Measurements from ENCODE around the gene BLTP3B.
A peak's percentile ranks its signal among the peaks of the same experiment; 100 is the strongest.
"Not testable (repeated sequence)": the region's sequence is repeated elsewhere in the genome, so short reads cannot be mapped to it uniquely, and the experiment has no call there.

Gene BLTP3B, protein sequence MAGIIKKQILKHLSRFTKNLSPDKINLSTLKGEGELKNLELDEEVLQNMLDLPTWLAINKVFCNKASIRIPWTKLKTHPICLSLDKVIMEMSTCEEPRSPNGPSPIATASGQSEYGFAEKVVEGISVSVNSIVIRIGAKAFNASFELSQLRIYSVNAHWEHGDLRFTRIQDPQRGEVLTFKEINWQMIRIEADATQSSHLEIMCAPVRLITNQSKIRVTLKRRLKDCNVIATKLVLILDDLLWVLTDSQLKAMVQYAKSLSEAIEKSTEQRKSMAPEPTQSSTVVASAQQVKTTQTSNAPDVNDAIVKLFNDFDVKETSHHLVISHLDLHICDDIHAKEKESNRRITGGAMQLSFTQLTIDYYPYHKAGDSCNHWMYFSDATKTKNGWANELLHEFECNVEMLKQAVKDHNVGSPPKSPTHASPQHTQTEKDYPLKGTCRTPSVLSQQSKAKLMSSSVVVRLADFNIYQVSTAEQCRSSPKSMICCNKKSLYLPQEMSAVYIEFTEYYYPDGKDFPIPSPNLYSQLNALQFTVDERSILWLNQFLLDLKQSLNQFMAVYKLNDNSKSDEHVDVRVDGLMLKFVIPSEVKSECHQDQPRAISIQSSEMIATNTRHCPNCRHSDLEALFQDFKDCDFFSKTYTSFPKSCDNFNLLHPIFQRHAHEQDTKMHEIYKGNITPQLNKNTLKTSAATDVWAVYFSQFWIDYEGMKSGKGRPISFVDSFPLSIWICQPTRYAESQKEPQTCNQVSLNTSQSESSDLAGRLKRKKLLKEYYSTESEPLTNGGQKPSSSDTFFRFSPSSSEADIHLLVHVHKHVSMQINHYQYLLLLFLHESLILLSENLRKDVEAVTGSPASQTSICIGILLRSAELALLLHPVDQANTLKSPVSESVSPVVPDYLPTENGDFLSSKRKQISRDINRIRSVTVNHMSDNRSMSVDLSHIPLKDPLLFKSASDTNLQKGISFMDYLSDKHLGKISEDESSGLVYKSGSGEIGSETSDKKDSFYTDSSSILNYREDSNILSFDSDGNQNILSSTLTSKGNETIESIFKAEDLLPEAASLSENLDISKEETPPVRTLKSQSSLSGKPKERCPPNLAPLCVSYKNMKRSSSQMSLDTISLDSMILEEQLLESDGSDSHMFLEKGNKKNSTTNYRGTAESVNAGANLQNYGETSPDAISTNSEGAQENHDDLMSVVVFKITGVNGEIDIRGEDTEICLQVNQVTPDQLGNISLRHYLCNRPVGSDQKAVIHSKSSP (N-terminal part only)

DNA sequence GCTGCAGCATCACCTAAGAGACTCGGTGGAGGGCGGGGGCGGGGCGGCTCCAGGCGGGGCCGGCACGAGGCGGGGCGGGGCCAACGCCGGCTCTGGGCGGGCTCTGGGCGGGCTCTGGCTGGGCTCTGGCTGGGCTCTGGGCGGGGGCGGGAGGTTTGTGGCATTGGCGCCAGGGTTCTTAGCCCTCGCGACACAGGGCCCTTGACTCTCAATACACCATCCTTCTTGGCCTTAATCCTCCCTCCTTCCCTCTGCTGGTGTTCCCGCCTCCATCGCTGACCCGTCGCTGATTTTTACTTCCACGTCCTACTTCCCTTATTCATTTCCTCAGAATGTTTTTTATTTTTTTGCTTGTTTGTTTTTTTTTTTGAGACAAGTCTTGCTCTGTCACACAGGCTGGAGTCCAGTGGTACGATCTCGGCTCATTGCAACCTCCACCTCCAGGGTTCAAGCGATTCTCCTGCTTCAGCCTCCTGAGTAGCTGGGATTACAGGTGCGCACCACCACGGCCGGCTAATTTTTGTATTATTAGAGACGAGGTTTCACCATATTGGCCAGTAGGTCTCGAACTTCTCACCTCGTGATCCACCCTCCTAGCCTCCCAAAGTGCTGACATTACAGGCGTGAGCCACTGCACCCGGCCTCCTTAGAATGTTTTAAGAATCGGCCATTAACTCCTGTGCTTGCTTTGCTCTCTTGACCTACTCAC lies at the start of gene BLTP3B:
BLTP3B (minus strand) TSS at position 24 of the 709 bp plus-strand sequence. CDS start 239 bp downstream, outside the sequence.
- H3K27ac Mint-ChIP-seq, result peak within 1 kb of the TSS; percentile 97
- H3K36me3 Mint-ChIP-seq, result peaks cover 1% of the 10 kb centered on the region
- H3K9me3 Mint-ChIP-seq, result no peaks in the 10 kb centered on the region
- peak within 1 kb of the TSS; percentile 92 for H3K4me3 Mint-ChIP-seq
- peaks cover 39% of the 10 kb centered on the region for H3K4me1 Mint-ChIP-seq
- H3K27me3 Mint-ChIP-seq, result no peaks in the 10 kb centered on the region

DNA sequence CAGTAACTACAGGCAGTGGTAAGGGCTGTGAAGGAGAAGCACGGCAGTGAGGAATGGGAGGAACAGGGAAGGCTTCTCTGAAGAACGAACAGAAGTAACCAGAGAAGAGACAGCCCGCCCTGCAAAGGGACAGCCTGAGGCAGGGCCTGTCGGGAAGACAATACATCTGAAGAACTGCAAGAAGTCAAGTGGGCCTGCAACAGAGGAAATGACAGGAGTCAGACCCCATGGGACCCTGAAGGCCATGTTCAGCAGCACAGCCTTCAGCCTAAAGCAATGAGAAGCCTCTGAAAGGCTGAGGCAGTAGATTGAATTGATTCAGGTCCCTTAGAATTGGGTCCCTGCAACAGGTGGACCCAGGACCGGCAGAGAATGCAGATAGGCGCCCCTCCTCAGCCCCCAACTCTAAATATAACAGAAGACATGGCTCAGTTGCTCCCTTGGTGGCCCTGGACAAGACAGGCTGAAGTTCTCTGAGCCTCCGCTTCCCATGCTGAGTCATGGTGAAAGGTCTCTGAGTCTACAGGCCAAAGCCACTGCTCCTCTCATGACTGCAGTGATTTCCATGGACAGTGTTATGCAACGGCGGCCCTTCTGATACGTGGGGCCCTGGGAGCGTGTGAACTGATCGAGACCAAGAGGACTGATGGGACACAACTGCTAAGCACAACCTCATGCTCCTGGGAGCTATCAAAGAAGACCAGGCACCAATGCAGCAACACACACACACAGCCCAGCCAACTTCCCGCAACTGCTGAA lies 47.1 kb upstream of the BLTP3B start:
- no peak overlapping the region for H3K27ac Mint-ChIP-seq
- H3K27me3 Mint-ChIP-seq, result no peaks in the 10 kb centered on the region
- no peaks in the 10 kb centered on the region for H3K9me3 Mint-ChIP-seq
- H3K36me3 Mint-ChIP-seq, result peaks cover 3% of the 10 kb centered on the region
- H3K4me1 Mint-ChIP-seq, result no peaks in the 10 kb centered on the region
- H3K4me3 Mint-ChIP-seq, result no peak overlapping the region

DNA sequence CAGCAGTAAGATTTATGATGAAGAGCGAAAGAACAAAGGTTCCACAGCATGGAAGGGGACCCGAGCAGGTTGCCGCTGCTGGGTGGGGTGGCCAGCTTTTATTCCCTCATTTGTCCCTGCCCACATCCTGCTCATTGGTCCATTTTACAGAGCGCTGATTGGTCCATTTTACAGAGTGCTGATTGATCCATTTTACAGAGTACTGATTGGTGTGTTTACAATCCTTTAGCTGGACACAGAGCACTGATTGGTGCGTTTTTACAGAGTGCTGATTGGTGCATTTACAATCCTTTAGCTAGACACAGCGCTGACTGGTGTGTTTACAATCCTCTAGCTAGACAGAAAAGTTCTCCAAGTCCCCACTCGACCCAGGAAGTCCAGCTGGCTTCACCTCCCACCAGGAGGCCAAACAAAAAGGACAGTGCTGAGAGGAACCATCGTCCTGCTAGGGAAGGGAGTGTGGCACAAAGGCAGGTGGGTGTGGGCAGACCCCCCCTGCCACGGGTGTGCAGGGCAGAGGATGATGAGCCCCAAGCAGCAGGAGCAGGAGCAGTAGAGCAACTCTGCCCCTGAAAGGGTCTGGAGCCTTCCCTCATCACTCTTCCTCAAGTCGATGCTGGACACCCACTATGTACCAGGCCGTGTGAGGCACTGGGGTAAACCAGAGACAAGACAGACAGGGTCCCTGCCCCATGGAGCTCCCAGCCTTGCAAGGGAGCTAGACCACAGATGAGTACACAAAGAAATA lies 46.4 kb upstream of the BLTP3B start:
- H3K27me3 Mint-ChIP-seq, H3K9me3 Mint-ChIP-seq, H3K4me3 Mint-ChIP-seq, H3K36me3 Mint-ChIP-seq, H3K4me1 Mint-ChIP-seq, H3K27ac Mint-ChIP-seq: not testable (repeated sequence)

DNA sequence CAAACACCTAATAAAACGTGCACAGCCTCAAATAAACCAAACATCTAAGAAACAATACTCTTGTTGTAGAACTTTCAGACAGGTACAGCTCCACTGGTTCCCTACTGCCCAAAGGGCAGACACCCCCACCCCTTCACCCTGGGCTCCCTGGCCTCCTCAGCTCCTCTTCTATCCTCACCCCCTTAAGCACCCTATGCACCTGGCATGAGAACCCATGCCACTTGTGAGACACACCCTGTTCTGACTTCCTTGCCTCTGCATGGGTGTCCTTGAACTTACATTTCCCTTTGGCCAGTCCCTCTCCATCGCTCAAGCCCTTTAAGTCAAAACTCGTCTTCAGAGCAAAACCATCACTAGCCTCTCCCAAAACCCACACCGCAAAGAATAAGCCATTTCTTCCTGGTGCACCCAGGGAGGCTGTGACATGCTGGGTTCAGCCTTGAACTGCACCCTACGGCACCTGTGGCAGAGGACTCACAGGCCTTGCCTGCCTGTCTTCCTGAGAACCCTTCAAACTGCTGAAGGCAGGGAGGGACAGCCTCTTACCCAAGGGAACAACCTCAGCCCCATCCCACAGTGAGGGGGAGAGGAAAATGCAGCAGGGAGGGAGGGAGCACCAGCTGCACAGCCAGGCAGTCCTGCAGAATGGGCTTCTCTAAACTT lies 45.3 kb upstream of the BLTP3B start:
- H3K27me3 Mint-ChIP-seq, result no peaks in the 10 kb centered on the region
- H3K9me3 Mint-ChIP-seq, result no peaks in the 10 kb centered on the region
- no peak overlapping the region for H3K27ac Mint-ChIP-seq
- H3K4me1 Mint-ChIP-seq, result no peaks in the 10 kb centered on the region
- no peak overlapping the region for H3K4me3 Mint-ChIP-seq
- peaks cover 3% of the 10 kb centered on the region for H3K36me3 Mint-ChIP-seq

DNA sequence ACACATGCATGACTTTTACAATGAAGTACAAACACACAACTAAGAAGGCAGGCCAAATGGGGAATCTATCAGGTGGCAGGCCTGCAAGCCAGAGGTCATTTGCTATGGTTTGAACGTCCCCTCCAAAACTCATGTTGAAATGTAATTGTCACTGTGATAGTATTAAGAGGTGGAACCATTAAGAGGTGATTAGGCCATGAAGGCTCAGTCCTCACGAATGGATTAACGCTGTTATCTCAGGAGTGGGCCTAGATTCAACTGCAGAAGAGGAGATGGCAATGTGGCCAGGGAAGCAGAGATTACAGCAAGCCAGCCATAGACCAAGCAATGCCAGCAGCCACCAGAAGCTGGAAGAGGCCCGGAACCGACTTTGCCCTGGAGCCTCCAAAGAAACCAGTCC lies 44.4 kb upstream of the BLTP3B start:
- Mint-ChIP-seq H3K27me3 (no peaks in the 10 kb centered on the region), H3K4me1 (no peaks in the 10 kb centered on the region), H3K36me3 (peaks cover 5% of the 10 kb centered on the region), H3K27ac (no peak overlapping the region), H3K4me3 (no peak overlapping the region), H3K9me3 (no peaks in the 10 kb centered on the region)

DNA sequence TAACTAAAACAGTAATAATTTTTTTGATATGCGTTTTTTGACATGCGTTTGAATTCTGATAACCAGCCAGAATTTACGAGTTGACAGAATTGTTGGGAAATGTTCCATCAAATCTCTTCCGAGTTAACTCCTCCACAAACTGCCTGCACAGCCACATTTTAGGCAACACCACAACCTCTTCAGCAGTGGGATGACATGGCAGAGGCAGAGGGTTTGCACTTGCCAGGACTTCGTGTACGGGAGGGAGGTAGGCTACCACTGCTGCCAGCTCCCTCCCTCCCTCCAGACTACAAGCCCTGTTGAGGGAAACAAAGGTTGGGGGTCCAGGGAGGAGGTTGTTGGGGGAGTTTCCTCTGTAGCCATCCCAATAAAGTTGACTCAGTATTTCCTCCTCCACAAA lies 43.4 kb upstream of the BLTP3B start:
- no peaks in the 10 kb centered on the region for H3K27me3 Mint-ChIP-seq
- H3K9me3 Mint-ChIP-seq, result no peaks in the 10 kb centered on the region
- H3K4me1 Mint-ChIP-seq, result no peaks in the 10 kb centered on the region
- H3K27ac Mint-ChIP-seq, result no peak overlapping the region
- peaks cover 8% of the 10 kb centered on the region for H3K36me3 Mint-ChIP-seq
- no peak overlapping the region for H3K4me3 Mint-ChIP-seq

DNA sequence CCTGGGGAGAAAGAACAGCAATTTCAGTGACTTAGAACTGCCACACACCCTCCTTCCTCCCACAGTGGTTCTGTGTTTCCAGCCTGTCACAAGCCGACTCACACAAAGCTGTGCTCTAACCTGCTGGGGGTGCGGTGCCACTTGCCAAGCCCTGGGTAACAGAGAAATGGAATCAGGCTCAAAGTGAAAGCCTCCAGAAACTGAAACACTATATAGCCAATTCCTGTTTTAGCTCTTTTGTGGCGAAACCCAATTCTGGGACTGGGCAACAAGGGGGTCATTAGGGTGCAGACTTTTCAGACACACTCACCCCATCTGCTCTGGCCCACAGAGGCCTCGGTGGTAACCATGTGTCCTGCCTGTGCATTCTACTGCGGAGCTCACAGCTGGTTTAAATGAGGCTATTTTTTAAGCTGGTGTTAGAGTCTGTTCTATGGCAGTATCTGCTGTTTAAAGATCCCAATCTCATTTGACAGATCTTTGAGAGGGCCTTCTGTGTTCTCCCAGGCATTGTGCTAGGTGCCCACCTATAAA lies 42.8 kb upstream of the BLTP3B start:
- no peaks in the 10 kb centered on the region for H3K9me3 Mint-ChIP-seq
- no peak overlapping the region for H3K4me3 Mint-ChIP-seq
- H3K27me3 Mint-ChIP-seq, result no peaks in the 10 kb centered on the region
- no peak overlapping the region for H3K27ac Mint-ChIP-seq
- H3K4me1 Mint-ChIP-seq, result no peaks in the 10 kb centered on the region
- peaks cover 12% of the 10 kb centered on the region for H3K36me3 Mint-ChIP-seq

DNA sequence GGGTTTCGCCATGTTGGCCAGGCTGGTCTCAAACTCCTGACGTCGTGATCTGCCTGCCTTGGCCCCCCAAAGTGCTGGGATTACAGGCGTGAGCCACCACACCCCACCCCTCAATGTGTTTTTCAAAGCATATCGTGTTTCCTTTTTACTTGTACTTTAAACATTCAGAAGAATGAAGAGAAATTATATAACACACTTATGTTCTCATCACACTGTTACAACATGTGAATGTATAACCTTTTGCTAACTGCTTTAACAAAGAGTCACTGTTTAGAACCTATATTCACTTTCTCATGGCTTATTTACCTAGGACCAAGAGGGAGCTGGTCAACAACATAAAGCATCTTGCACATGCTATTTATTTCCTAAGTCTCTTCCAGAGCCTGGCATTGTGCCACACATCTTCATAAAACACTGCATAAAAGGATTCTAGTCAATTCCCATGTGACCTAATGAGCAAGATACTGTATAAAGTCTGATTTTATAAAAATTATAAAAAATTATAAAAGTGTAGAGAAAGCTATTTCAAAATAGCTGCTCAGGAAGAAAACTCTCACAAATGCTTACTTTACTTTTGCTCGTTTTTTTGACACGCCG lies 42.0 kb upstream of the BLTP3B start:
- Mint-ChIP-seq H3K27ac (no peak overlapping the region), H3K4me1 (no peaks in the 10 kb centered on the region), H3K9me3 (no peaks in the 10 kb centered on the region), H3K27me3 (no peaks in the 10 kb centered on the region), H3K36me3 (peaks cover 10% of the 10 kb centered on the region), H3K4me3 (no peak overlapping the region)

DNA sequence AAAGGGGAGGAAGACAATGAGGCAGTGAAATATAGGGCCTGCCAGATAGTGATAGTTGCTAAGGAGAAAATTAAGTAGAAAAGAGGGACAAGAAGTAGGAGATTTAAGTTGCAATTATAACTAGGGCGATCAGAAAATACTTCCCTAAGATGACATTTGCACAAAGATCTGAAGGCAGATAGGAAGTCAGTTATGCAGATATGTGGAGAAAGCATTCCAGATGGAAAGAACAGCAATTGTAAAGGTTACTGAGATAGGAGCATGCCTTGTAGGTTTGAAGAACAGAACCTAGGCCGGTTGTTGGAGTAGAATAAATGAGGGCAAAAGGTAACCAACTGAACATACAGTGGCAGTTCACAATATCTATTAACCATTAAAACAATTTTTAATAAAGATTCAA lies 36.6 kb upstream of the BLTP3B start:
- H3K36me3 Mint-ChIP-seq, result peaks cover 16% of the 10 kb centered on the region
- peak overlapping the region; percentile 20 for H3K27ac Mint-ChIP-seq
- H3K27me3 Mint-ChIP-seq, result no peaks in the 10 kb centered on the region
- no peaks in the 10 kb centered on the region for H3K9me3 Mint-ChIP-seq
- H3K4me3 Mint-ChIP-seq, result no peak overlapping the region
- H3K4me1 Mint-ChIP-seq, result no peaks in the 10 kb centered on the region

DNA sequence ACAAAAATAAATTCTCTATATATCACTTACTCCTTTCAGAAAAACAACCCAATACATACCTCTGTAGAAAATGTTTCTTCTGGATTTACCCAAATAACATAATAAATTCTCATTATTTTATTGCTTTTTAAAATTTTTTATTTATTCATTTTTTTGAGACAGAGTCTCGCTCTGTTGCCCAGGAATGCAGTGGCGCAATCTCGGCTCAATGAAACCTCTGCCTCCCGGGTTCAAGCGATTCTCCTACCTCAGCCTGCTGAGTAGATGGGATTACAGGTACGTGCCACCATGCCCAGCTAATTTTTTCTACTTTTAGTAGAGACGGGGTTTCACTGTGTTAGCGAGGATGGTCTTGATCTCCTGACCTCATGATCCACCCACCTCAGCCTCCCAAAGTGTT lies 33.8 kb upstream of the BLTP3B start:
- not testable (repeated sequence) for H3K27me3 Mint-ChIP-seq, H3K4me1 Mint-ChIP-seq, H3K4me3 Mint-ChIP-seq, H3K27ac Mint-ChIP-seq, H3K9me3 Mint-ChIP-seq
- H3K36me3 Mint-ChIP-seq, result peaks cover 14% of the 10 kb centered on the region

DNA sequence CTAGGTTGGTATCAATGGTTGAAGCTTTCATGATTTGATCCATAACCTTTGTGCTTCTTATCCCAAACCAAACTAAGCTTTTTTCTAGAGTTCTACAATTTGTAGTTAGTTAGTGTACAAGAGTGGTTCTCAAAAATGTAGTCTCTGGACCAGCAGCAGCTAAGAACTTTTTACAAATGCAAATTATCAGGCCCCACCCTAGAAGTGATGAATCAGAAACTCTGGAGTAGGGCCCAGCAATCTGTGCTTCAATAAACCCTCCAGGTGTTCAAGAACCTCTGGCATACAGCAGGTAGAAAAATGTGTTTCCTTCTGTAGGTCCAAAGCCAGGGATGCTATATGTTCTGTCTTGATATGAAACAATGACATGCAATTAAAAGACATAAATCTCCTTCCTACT lies 31.8 kb upstream of the BLTP3B start:
- H3K27ac Mint-ChIP-seq, result no peak overlapping the region
- peaks cover 7% of the 10 kb centered on the region for H3K36me3 Mint-ChIP-seq
- no peaks in the 10 kb centered on the region for H3K27me3 Mint-ChIP-seq
- H3K4me3 Mint-ChIP-seq, result no peak overlapping the region
- H3K4me1 Mint-ChIP-seq, result no peaks in the 10 kb centered on the region
- H3K9me3 Mint-ChIP-seq, result no peaks in the 10 kb centered on the region

DNA sequence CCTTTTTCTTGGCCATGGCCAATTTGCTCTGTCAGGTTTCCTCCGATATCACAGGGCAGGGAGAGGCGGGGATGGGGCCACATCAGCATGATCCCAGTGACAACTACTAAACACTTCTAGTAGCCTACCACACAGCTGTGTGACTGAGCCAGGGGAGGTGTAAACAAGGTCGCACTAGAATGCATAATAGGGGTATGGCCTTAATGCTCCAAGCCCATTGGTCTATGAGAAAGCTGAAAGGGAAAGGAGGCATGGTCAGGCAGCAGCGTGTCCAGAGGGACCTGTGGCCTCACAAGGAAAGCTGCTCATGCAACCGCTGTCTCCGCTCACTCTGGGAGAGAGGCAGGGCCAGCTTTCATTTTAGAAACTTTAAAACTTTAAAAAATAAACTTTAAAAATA lies 30.4 kb upstream of the BLTP3B start:
- Mint-ChIP-seq H3K27ac (no peak overlapping the region), H3K9me3 (no peaks in the 10 kb centered on the region), H3K36me3 (peaks cover 3% of the 10 kb centered on the region), H3K4me1 (no peaks in the 10 kb centered on the region), H3K4me3 (no peak overlapping the region), H3K27me3 (no peaks in the 10 kb centered on the region)

DNA sequence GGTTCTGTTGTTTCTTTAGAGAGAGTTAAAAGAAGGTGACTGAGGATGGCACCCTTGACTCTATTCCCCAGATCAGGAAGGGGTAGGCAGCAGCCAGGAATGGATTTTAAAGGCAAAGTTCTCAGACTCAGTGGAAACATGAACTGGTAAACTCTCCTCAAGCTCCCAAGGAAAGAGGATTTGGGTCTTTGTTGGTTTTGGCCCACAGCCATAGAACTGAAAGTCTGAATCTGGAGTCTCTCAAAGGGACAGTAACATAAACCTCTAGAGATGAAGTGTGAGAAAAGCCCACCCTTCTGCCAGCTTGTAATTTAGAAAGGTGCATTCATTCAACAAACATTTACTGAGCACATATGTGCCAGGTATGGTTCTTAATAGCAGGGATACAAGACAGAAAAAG lies 28.6 kb upstream of the BLTP3B start:
- Mint-ChIP-seq H3K9me3 (no peaks in the 10 kb centered on the region), H3K27ac (no peak overlapping the region), H3K4me1 (no peaks in the 10 kb centered on the region), H3K36me3 (peaks cover 1% of the 10 kb centered on the region), H3K4me3 (no peak overlapping the region), H3K27me3 (no peaks in the 10 kb centered on the region)
